ENCODE measurements around the gene MRPL58.
"Not testable (repeated sequence)": the region's sequence is repeated elsewhere in the genome, so short reads cannot be mapped to it uniquely, and the experiment has no call there.

Gene MRPL58

GRCh38 chr17:75036643-75037268 is 24.3 kb downstream of the MRPL58 start:
- Histone ChIP-seq H3K36me3 (ENCODE audit: insufficient read depth, low read length) (peaks cover 35% of the 10 kb centered on the region), H3K9ac (ENCODE audit: low read depth, low read length) (no peak overlapping the region), H3K9me3 (ENCODE audit: insufficient read depth, low read depth, low read length) (no peaks in the 10 kb centered on the region), H3K27ac (ENCODE audit: low read depth, low read length) (peak overlapping the region; percentile 28), H3K4me1 (ENCODE audit: insufficient read depth, low read length) (no peaks in the 10 kb centered on the region; the same call in 1 of the 2 replicates), H3K4me3 (ENCODE audit: low read length) (no peak overlapping the region), H3K27me3 (ENCODE audit: insufficient read depth, low read length) (no peaks in the 10 kb centered on the region)
- WGBS, result 89% methylated on average over 27 of the region's 27 CpGs

GRCh38 chr17:75039238-75039637 is 26.8 kb downstream of the MRPL58 start:
- H3K4me3 ChIP-seq (ENCODE audit: low read length), result no peak overlapping the region
- 97% methylated on average over 5 of the region's 5 CpGs for WGBS
- H3K9ac ChIP-seq (ENCODE audit: low read depth, low read length), result no peak overlapping the region
- no peaks in the 10 kb centered on the region for H3K27me3 ChIP-seq (ENCODE audit: insufficient read depth, low read length)
- H3K4me1 ChIP-seq (ENCODE audit: insufficient read depth, low read length), result peaks cover 13% of the 10 kb centered on the region; the same call in 1 of the 2 replicates
- no peaks in the 10 kb centered on the region for H3K9me3 ChIP-seq (ENCODE audit: insufficient read depth, low read depth, low read length)
- H3K36me3 ChIP-seq (ENCODE audit: insufficient read depth, low read length), result peaks cover 42% of the 10 kb centered on the region
- H3K27ac ChIP-seq (ENCODE audit: low read depth, low read length), result no peak overlapping the region

- no peaks in the 10 kb centered on the region for H3K9me3 ChIP-seq (ENCODE audit: insufficient read depth, low read depth, low read length)
- no peak overlapping the region for H3K4me3 ChIP-seq (ENCODE audit: low read length)
- peak overlapping the region; percentile 73; the same call in 1 of the 2 replicates for H3K27ac ChIP-seq (ENCODE audit: low read depth, low read length)
- H3K36me3 ChIP-seq (ENCODE audit: insufficient read depth, low read length), result peaks cover 42% of the 10 kb centered on the region
- H3K4me1 ChIP-seq (ENCODE audit: insufficient read depth, low read length), result peaks cover 18% of the 10 kb centered on the region
- H3K27me3 ChIP-seq (ENCODE audit: insufficient read depth, low read length), result no peaks in the 10 kb centered on the region
- no peak overlapping the region for H3K9ac ChIP-seq (ENCODE audit: low read depth, low read length)
- 84% methylated on average over 12 of the region's 12 CpGs for WGBS
These were observed 29.3 kb downstream of the MRPL58 start for GRCh38 chr17:75041656-75042280.

GRCh38 chr17:75043789-75044188 is 31.3 kb downstream of the MRPL58 start:
- not testable (repeated sequence) for H3K27me3 ChIP-seq (ENCODE audit: insufficient read depth, low read length)
- WGBS, result 87% methylated on average over 5 of the region's 5 CpGs
- H3K27ac ChIP-seq (ENCODE audit: low read depth, low read length), result 0 out of 2 replicates have a peak overlapping the region, but pooled peaks have one; percentile 25

GRCh38 chr17:75044716-75045115 is 32.2 kb downstream of the MRPL58 start:
- peak overlapping the region; percentile 31 for H3K4me3 ChIP-seq (ENCODE audit: low read length)
- peaks cover 22% of the 10 kb centered on the region for H3K4me1 ChIP-seq (ENCODE audit: insufficient read depth, low read length)
- no peaks in the 10 kb centered on the region for H3K27me3 ChIP-seq (ENCODE audit: insufficient read depth, low read length)
- peak overlapping the region; percentile 11; the same call in 1 of the 2 replicates for H3K9ac ChIP-seq (ENCODE audit: low read depth, low read length)
- peaks cover 38% of the 10 kb centered on the region for H3K36me3 ChIP-seq (ENCODE audit: insufficient read depth, low read length)
- peak overlapping the region; percentile 94 for H3K27ac ChIP-seq (ENCODE audit: low read depth, low read length)
- WGBS, result 15% methylated on average over 5 of the region's 7 CpGs
- H3K9me3 ChIP-seq (ENCODE audit: insufficient read depth, low read depth, low read length), result no peaks in the 10 kb centered on the region

More at GRCh38 chr17:75043789-75044188, 31.3 kb downstream of the MRPL58 start:
- H3K36me3 ChIP-seq (ENCODE audit: insufficient read depth, low read length), result peaks cover 38% of the 10 kb centered on the region
- not testable (repeated sequence) for H3K9ac ChIP-seq (ENCODE audit: low read depth, low read length); H3K9me3 ChIP-seq (ENCODE audit: insufficient read depth, low read depth, low read length); H3K4me3 ChIP-seq (ENCODE audit: low read length)
- H3K4me1 ChIP-seq (ENCODE audit: insufficient read depth, low read length), result peaks cover 22% of the 10 kb centered on the region

GRCh38 chr17:75045946-75046406 is 33.5 kb downstream of the MRPL58 start:
- 1% methylated on average over 25 of the region's 25 CpGs for WGBS
- H3K4me3 ChIP-seq (ENCODE audit: low read length), result peak overlapping the region; percentile 97
- H3K27ac ChIP-seq (ENCODE audit: low read depth, low read length), result peak overlapping the region; percentile 97
- H3K36me3 ChIP-seq (ENCODE audit: insufficient read depth, low read length), result peaks cover 37% of the 10 kb centered on the region
- peak overlapping the region; percentile 87 for H3K9ac ChIP-seq (ENCODE audit: low read depth, low read length)
- H3K4me1 ChIP-seq (ENCODE audit: insufficient read depth, low read length), result peaks cover 22% of the 10 kb centered on the region
- H3K9me3 ChIP-seq (ENCODE audit: insufficient read depth, low read depth, low read length); H3K27me3 ChIP-seq (ENCODE audit: insufficient read depth, low read length): not testable (repeated sequence)

- Histone ChIP-seq H3K27me3 (ENCODE audit: insufficient read depth, low read length) (no peaks in the 10 kb centered on the region), H3K27ac (ENCODE audit: low read depth, low read length) (peak within 1 kb of the TSS; percentile 97), H3K4me1 (ENCODE audit: insufficient read depth, low read length) (peaks cover 22% of the 10 kb centered on the region), H3K36me3 (ENCODE audit: insufficient read depth, low read length) (peaks cover 34% of the 10 kb centered on the region), H3K9me3 (ENCODE audit: insufficient read depth, low read depth, low read length) (no peaks in the 10 kb centered on the region), H3K4me3 (ENCODE audit: low read length) (peak within 1 kb of the TSS; percentile 97), H3K9ac (ENCODE audit: low read depth, low read length) (peak within 1 kb of the TSS; percentile 87)
- under 1% methylated on average over 72 of the region's 72 CpGs for WGBS
These were observed 34.2 kb downstream of the MRPL58 start, which contains the start of the genes ATP5PD and KCTD2 for GRCh38 chr17:75046407-75047289. TSS of gene ATP5PD (minus strand) at chr17:75046969. CDS start at chr17:75042650, 4,319 bp downstream. TSS of gene KCTD2 (plus strand) at chr17:75047225. CDS start at chr17:75047251, 26 bp downstream.

GRCh38 chr17:75047398-75048098 is 35.1 kb downstream of the MRPL58 start:
- WGBS, result under 1% methylated on average over 38 of the region's 38 CpGs
- Histone ChIP-seq H3K4me3 (ENCODE audit: low read length) (peak overlapping the region; percentile 97), H3K27ac (ENCODE audit: low read depth, low read length) (peak overlapping the region; percentile 58; the same call in 1 of the 2 replicates)

GRCh38 chr17:75048249-75048878 is 35.9 kb downstream of the MRPL58 start:
- WGBS, result 68% methylated on average over 5 of the region's 5 CpGs
- Histone ChIP-seq H3K4me1 (ENCODE audit: insufficient read depth, low read length) (peaks cover 14% of the 10 kb centered on the region), H3K4me3 (ENCODE audit: low read length) (peak overlapping the region; percentile 97), H3K27me3 (ENCODE audit: insufficient read depth, low read length) (no peaks in the 10 kb centered on the region), H3K27ac (ENCODE audit: low read depth, low read length) (no peak overlapping the region), H3K9ac (ENCODE audit: low read depth, low read length) (peak overlapping the region; percentile 87; the same call in 1 of the 2 replicates), H3K9me3 (ENCODE audit: insufficient read depth, low read depth, low read length) (no peaks in the 10 kb centered on the region), H3K36me3 (ENCODE audit: insufficient read depth, low read length) (peaks cover 42% of the 10 kb centered on the region)

More at GRCh38 chr17:75047398-75048098, 35.1 kb downstream of the MRPL58 start:
- H3K9me3 ChIP-seq (ENCODE audit: insufficient read depth, low read depth, low read length), result no peaks in the 10 kb centered on the region
- H3K4me1 ChIP-seq (ENCODE audit: insufficient read depth, low read length), result peaks cover 14% of the 10 kb centered on the region
- H3K27me3 ChIP-seq (ENCODE audit: insufficient read depth, low read length), result no peaks in the 10 kb centered on the region
- H3K9ac ChIP-seq (ENCODE audit: low read depth, low read length), result peak overlapping the region; percentile 87
- H3K36me3 ChIP-seq (ENCODE audit: insufficient read depth, low read length), result peaks cover 34% of the 10 kb centered on the region

GRCh38 chr17:75049057-75049456 is 36.6 kb downstream of the MRPL58 start:
- Histone ChIP-seq H3K36me3 (ENCODE audit: insufficient read depth, low read length) (peaks cover 47% of the 10 kb centered on the region), H3K9me3 (ENCODE audit: insufficient read depth, low read depth, low read length) (no peaks in the 10 kb centered on the region), H3K27ac (ENCODE audit: low read depth, low read length) (no peak overlapping the region), H3K9ac (ENCODE audit: low read depth, low read length) (no peak overlapping the region), H3K4me3 (ENCODE audit: low read length) (peak overlapping the region; percentile 97; the same call in 1 of the 2 replicates), H3K27me3 (ENCODE audit: insufficient read depth, low read length) (no peaks in the 10 kb centered on the region), H3K4me1 (ENCODE audit: insufficient read depth, low read length) (peaks cover 9% of the 10 kb centered on the region)
- 95% methylated on average over 5 of the region's 5 CpGs for WGBS

Data from HUES64 (cell line).